Measurements from ENCODE around the gene SDC4. TPM values are rescaled to one million over a fixed set of nuclear protein-coding genes. Genes with fewer than 3 reads are reported as not detected.

Gene SDC4
- total and polyA plus RNA-seq, 3 donors from 2014 or later = 124 to 234 (median 191) TPM

DNA sequence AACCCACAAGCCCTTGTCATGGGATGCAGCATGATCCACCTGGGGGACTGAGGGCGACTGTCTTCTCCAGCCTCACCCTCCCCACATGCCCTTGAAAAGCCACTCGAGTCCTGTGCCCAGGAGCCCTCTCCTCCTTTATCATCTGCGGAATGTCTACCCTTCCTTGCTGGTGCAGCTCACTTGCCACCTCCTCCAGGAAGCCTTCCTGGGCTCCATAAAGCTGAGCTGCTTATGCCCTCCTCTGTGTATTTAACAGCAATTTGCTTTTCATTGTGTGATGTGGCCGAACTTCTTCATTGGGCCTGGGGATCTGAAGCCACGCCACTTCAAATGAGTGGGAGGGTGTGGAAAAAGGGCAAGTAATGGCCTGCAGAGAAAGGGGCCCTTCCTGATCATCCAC, 59.4 kb downstream of the SDC4 start:
- Histone ChIP-seq H3K27ac (no peak overlapping the region), H3K36me3 (ENCODE audit: low read depth, missing control alignments) (no peaks in the 10 kb centered on the region), H3K4me3 (no peak overlapping the region), H3K9me3 (no peaks in the 10 kb centered on the region), H3K27me3 (no peaks in the 10 kb centered on the region), H3K4me1 (no peaks in the 10 kb centered on the region)
- DNase-seq = no peak
- intact Hi-C loops (cut with DNase I; ENCODE audit: low total_unique reads) = no loop called here
- TF ChIP-seq, protein P1, sequence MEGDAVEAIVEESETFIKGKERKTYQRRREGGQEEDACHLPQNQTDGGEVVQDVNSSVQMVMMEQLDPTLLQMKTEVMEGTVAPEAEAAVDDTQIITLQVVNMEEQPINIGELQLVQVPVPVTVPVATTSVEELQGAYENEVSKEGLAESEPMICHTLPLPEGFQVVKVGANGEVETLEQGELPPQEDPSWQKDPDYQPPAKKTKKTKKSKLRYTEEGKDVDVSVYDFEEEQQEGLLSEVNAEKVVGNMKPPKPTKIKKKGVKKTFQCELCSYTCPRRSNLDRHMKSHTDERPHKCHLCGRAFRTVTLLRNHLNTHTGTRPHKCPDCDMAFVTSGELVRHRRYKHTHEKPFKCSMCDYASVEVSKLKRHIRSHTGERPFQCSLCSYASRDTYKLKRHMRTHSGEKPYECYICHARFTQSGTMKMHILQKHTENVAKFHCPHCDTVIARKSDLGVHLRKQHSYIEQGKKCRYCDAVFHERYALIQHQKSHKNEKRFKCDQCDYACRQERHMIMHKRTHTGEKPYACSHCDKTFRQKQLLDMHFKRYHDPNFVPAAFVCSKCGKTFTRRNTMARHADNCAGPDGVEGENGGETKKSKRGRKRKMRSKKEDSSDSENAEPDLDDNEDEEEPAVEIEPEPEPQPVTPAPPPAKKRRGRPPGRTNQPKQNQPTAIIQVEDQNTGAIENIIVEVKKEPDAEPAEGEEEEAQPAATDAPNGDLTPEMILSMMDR (IDR thresholded peaks at IDR 0.05) = no peak
- TF ChIP-seq POLR2A (IDR thresholded peaks at IDR 0.05) = no peak
- WGBS, 2 donors = 80 to 88% methylated on average over 5 of the region's 5 CpGs

DNA sequence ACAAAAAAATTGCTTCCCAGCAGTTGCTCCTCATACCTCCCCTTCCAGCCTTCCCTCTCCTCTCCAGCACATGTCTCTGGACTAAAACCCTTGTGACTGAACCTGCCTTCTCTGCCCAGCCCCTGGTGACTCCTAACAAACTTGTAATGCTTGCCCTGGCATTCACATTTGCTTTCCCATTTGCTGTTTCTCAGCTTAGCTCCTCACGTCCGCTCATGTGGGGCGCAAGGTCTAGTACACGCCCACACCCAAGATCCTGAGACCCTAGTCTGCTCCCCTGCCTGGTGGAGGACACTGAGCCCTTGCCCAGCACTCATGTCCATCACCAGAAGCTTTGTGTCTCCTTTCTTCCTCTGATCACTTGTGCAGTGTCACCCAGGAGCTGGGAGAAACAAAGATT, 59.8 kb downstream of the SDC4 start:
- intact Hi-C loops (cut with DNase I; ENCODE audit: low total_unique reads) = no loop called here
- H3K27me3 ChIP-seq = no peaks in the 10 kb centered on the region
- no peak overlapping the region for H3K4me3 ChIP-seq
- no peak overlapping the region for H3K27ac ChIP-seq
- no peak for DNase-seq
- H3K36me3 ChIP-seq (ENCODE audit: low read depth, missing control alignments) = no peaks in the 10 kb centered on the region
- TF ChIP-seq, protein P1 (IDR thresholded peaks at IDR 0.05) = no peak
- TF ChIP-seq POLR2A (IDR thresholded peaks at IDR 0.05) = no peak
- H3K9me3 ChIP-seq = no peaks in the 10 kb centered on the region
- 80 to 91% methylated on average over 4 of the region's 4 CpGs for WGBS, 2 donors
- H3K4me1 ChIP-seq = no peaks in the 10 kb centered on the region

DNA sequence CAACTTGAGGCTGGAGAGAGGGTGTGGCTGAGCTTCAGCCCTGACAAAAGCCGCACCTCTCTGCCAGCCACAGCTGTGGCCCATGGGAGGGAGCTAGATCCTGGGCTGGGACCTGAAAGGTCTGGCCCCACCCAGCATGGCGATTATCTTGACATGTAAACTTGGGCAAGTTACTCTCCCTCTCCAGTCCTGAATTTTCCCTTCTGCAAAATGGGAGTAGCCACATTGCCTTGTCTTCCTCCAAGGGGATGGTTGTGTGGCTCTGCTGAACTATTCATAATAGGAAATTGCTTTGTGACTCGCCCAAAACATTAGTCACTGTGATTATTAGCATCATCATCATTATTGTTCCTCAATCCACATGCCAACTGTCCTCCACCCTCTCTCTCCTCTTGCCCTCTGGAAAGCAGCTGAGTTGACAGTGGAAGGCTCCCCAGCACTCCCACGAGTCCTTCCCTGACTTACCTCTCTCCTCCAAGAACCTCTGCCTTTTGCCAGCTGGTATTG, 64.6 kb downstream of the SDC4 start:
- H3K4me1 ChIP-seq = no peaks in the 10 kb centered on the region
- no peak for TF ChIP-seq POLR2A (IDR thresholded peaks at IDR 0.05)
- TF ChIP-seq, protein P1 (IDR thresholded peaks at IDR 0.05) = no peak
- no peaks in the 10 kb centered on the region for H3K36me3 ChIP-seq (ENCODE audit: low read depth, missing control alignments)
- intact Hi-C loops (cut with DNase I; ENCODE audit: low total_unique reads) = no loop called here
- DNase-seq = no peak
- WGBS, 2 donors = 42 to 79% methylated on average over 3 to 4 of the region's 4 CpGs
- H3K4me3 ChIP-seq = no peak overlapping the region
- no peaks in the 10 kb centered on the region for H3K27me3 ChIP-seq
- H3K9me3 ChIP-seq = no peaks in the 10 kb centered on the region
- H3K27ac ChIP-seq = no peak overlapping the region

DNA sequence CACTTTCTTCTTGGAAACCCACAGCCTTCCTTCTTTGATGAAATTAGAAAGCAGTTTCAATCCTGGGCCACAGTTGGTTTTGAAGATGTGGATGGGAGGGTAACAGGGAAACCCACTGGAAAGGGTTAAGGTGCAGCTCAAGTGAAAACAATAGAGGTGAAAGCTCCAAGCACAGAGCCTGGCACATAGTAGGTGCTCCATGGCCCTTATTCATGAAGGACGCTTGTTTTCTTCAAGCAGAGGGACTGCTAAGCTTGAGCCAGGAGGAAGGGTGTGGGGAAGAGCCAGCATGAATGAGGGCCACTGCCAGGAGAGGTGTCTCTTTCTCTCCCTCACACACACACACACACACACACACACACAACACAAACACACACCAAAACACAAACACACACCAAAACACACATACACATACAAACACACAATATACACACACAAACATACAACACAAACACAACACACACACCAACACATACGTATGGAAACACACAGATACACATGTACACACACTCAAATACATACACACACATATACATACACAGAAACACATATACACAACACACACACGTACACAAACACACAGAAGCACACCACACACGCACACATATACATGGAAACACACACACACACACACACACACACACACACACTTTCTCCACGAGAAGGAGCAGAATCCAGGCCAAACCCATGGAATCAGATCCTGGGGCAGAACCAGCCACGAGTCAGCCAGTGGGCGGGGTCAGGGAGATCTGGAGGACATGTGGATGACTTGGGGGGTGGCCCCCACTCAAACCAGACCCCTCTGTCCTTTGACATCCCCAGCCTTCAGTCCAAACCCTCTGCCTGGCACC, 65.3 kb downstream of the SDC4 start:
- Histone ChIP-seq H3K27ac (no peak overlapping the region), H3K36me3 (ENCODE audit: low read depth, missing control alignments) (no peaks in the 10 kb centered on the region), H3K9me3 (no peaks in the 10 kb centered on the region), H3K4me1 (no peaks in the 10 kb centered on the region), H3K4me3 (no peak overlapping the region), H3K27me3 (no peaks in the 10 kb centered on the region)
- intact Hi-C loops (cut with DNase I; ENCODE audit: low total_unique reads) = no loop called here
- WGBS, 2 donors = 71 to 84% methylated on average over 4 to 7 of the region's 7 CpGs
- no peak for TF ChIP-seq POLR2A (IDR thresholded peaks at IDR 0.05)
- TF ChIP-seq, protein P1 (IDR thresholded peaks at IDR 0.05) = no peak
- DNase-seq = no peak

Data from testis (tissue), 3 donors.